HG03066 (cell line): ENCODE results near the gene EFHC1.

ENCODE experiments used
- ATAC-seq: cut with Tn5 transposase; IDR thresholded peaks from one replicate; pipeline ENCODE4 v1.9.1; 2021; ENCODE audit warnings: low read depth; ENCODE audit not compliant: unreplicated experiment

Gene EFHC1

GRCh38 chr6:52399511-52400312 lies 20.4 kb upstream of the EFHC1 start:
- ATAC-seq = no peak

- no peak for ATAC-seq
Observed at GRCh38 chr6:52400313-52401041, 19.7 kb upstream of the EFHC1 start.

- ATAC-seq = no peak
Observed at GRCh38 chr6:52403086-52403485, 17.1 kb upstream of the EFHC1 start.

- ATAC-seq = no peak
Observed at GRCh38 chr6:52403627-52404026, 16.5 kb upstream of the EFHC1 start.

- no peak for ATAC-seq
Observed at GRCh38 chr6:52405243-52405642, 14.9 kb upstream of the EFHC1 start.

GRCh38 chr6:52407467-52407866 lies 12.7 kb upstream of the EFHC1 start:
- peak; percentile 70 for ATAC-seq

GRCh38 chr6:52409499-52409898 lies 10.6 kb upstream of the EFHC1 start:
- no peak for ATAC-seq

- no peak for ATAC-seq
Observed at GRCh38 chr6:52410979-52411378, 9.2 kb upstream of the EFHC1 start.

- no peak for ATAC-seq
Observed at GRCh38 chr6:52411911-52412310, 8.2 kb upstream of the EFHC1 start.

- no peak for ATAC-seq
Observed at GRCh38 chr6:52415333-52415732, 4.8 kb upstream of the EFHC1 start.

- ATAC-seq = no peak
Observed at GRCh38 chr6:52415917-52416628, 4.1 kb upstream of the EFHC1 start.

- ATAC-seq = no peak
Observed at GRCh38 chr6:52416629-52417151, 3.5 kb upstream of the EFHC1 start.

GRCh38 chr6:52417675-52418111 lies 2.4 kb upstream of the EFHC1 start:
- ATAC-seq = no peak

GRCh38 chr6:52418606-52419005 lies 1.5 kb upstream of the EFHC1 start:
- no peak for ATAC-seq

- ATAC-seq = no peak
Observed at GRCh38 chr6:52420668-52421358, 671 bp downstream of the EFHC1 start.

GRCh38 chr6:52422156-52422555 lies 2.0 kb downstream of the EFHC1 start:
- ATAC-seq = no peak

- ATAC-seq = no peak
Observed at GRCh38 chr6:52423448-52423847, 3.3 kb downstream of the EFHC1 start.

GRCh38 chr6:52423971-52424381 lies 3.8 kb downstream of the EFHC1 start:
- no peak for ATAC-seq

- ATAC-seq = no peak
Observed at GRCh38 chr6:52424513-52424912, 4.4 kb downstream of the EFHC1 start.

- no peak for ATAC-seq
Observed at GRCh38 chr6:52426667-52427066, 6.5 kb downstream of the EFHC1 start.
